ENCODE results near the gene ZNF836.

DNA sequence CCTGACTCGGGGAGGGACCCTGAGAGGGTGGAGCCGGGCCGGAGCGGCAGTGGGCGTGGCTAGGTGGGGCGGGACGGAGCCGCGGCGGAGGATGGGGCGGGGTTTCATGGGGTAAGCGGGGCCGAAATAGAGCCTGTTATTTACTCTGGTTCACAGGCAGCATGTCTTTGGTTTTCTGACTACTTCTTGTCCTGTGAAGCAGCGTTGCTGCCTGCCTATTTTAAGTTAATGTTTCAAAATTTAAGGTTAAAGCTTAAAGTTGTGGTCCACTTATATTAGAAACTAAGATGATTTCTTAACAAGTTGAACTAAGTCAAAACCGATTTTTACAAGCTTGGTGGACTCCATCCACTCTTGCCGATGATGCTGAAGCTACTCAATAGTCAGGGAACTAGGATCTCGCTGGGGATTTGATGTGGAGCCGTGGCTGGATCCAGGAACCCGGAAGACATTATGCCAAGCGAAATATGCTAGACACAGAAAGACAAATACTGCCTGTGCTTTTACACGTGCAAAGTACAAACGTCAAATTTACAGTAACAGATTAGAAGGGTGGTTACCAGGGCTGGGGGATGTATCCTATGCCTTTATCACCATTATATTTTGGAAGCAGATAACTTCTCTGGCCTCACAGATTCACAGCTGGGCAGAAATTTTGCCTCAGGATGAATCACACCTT, 31.2 kb downstream of the ZNF836 start:
- TF ChIP-seq POLR2AphosphoS5 (IDR thresholded peaks at IDR 0.05) = no peak
- no peak for TF ChIP-seq POLR2A (IDR thresholded peaks at IDR 0.05)
- TF ChIP-seq CTCF (IDR thresholded peaks at IDR 0.05) = no peak
